H4 (cell line): Measurements from ENCODE around the gene WNT8B. TPM values are rescaled to one million over a fixed set of nuclear protein-coding genes. Genes with fewer than 3 reads are reported as not detected.
A peak's percentile ranks its signal among the peaks of the same experiment; 100 is the strongest.

ENCODE experiments used
- DNase-seq: peaks from one replicate; pipeline ENCODE4 v3.0.0-alpha.2; 2015; ENCODE audit warnings: low spot score
- total RNA-seq: library from RNA; depleted of rRNA; stranded (reverse); fragments of >200 nt; shearing (Covaris generic); gene quantifications from 2 replicates; pipeline ENCODE4 v1.2.3, GENCODE V29; 2014

The WNT8B gene
- total RNA-seq, 1 experiment from 2014 or later = not detected

DNA sequence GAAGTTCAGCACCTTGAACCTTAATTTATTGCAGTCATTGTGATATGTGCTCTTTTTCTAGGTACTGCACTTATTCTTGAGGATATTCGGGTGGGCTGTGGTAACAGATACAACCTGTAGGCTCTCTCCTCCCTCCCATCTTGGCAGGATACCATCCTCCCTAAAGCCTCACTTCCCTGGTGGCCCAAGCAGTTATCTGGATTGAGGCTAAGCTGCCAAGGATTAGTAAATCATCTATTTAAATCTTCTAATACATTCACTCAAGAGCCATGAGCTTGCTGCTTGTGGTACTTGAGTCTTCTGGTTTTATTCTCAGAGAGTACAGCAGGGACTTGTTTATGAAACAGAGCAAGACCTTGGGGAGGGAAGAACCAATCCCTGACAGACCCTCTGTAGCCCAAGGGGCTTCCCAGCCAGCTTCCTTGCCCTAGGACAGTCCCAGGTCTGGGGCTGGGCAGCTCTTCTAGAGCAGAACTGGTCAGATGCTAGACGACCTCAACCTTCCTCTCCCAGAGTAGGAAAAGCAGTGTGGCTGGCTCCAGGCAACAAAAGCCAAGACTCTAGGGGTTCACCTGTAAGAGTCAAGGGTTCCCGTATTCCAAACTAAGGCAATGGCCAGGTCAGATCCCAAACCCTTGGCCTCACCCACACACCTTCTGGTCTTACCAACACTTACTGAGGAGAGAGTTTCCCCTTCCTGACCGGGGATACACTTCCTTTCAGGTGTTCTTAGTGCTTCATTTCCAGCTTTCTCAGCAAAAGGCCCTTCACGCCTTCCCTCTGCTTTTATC is 21.3 kb downstream of the WNT8B start:
- no peak for DNase-seq

DNA sequence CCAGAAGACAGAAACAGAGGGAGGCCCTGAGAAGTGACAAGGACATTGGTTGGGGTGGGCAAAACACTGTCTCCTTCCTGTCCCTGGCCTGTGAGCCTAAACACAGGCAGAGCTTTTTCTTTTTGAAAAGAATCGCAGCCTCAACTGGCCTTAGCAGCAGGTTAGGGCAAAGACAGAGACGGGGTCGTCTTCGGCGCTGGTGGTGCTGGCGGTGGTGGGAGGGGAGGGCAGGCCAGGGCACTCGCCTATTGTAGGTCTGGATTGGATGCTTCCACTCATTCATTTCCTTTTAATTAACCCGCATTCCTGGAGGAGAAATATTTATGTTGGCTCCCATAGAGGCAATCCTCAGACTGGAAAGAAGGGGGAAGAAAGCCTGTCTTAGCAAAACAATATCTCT is 22.6 kb downstream of the WNT8B start:
- DNase-seq = no peak

DNA sequence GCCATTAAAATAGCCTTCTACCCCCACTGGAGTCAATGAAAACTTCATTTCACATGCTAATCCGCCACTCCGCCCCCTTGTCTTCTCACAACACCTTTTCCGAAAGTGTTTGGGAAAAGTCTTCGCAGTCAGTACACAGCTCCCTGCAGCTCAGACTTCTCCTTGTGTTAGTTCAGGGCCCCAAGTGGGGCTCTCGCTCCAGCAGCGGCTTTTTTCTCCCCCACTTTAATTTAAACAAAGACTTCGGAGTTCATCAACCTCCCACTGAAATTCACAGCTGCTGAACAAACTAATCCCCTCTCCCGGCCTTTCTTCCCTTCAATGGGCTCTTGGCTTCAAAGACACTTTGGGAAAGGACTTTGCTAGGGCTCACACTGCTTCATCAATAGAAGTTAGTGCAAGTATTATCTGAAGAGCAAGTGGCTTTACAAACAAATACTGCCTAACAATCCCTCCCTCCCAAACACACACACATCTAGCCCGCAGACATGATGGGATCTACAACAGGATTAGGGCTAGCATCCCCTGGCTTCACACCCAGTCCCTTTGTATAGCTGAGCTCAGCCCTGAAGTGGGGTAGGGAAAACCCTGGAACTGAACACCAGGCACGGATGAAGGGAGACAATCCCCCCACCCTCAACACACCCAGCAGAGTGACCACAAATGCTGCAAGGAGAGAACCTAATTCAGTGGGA is 23.1 kb downstream of the WNT8B start:
- DNase-seq = no peak

DNA sequence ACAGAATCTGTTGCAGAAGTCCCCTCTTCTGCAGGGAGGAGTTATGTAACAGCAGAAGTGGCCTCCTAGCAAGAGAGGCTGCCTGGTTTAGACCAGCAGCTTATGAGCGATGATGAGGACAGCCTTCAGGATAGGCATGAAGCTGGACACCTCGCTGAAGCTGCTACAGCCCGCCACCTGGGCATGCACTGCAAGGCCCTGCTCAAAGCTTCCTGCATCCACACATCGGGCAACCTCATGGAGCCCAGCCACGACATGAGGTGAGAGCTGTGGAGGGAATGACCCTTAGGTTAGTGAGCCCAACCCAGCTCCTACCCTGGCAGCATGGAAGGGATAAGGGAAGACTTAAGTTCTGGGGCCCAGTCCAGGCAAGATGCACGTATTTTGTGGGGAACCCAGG is 24.7 kb downstream of the WNT8B start:
- DNase-seq = no peak

DNA sequence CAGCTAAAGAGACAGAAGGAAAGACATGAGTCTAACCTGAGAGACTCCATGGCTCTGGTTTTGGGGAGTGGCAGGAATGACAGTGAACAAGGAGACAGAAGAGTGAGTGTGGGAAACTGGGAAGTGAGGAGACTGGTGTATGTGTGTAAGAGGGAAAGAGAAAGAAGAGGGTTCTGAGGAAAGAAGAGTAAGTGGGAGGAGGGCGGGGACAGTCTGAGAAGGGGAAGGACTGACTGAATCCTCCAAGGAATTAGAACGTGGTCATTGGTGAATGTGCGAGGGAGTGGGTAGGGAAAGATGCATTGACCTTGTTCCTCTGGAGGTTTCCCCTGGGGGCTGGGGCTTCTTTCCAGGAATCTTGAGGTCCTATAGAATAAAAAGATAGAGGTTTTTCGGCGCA is 26.6 kb downstream of the WNT8B start:
- DNase-seq = no peak

DNA sequence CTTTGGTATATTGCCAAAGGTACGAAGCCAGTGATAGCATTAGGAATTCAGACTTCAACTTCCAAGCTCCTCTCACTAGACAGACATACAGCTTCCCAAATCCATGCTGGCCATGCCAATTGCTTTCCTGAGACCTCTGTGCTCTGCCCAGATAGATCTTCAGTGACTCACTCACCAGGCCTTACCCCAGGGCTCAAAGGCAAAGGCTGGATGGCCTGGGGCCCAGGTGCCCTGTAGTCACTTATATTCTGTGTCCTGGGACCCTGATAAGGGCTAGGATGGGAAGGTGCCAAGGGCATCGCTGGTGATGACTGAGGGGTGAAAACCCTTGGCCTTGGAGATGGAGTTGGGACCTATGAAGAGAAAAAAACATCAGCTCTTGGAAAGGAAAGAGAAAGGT is 27.7 kb downstream of the WNT8B start:
- DNase-seq = no peak

DNA sequence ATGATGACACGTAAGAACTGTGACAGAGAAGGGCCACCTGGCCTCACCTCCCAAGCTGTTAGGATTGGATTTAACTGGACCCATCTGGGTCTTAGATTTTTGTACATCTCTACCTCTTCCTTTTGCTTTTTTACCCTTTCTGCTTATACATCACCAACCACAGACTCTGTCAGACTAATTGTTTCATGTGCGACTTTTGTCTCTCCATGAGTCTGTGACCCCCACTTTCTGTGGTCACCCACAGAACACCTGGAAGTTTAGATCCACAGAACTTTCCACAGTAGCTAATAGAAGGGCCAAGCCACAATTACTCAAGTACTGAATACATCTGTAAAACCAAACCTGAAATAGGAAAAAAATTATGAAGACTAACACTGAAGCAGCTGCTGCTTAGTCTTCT is 33.8 kb downstream of the WNT8B start:
- no peak for DNase-seq

DNA sequence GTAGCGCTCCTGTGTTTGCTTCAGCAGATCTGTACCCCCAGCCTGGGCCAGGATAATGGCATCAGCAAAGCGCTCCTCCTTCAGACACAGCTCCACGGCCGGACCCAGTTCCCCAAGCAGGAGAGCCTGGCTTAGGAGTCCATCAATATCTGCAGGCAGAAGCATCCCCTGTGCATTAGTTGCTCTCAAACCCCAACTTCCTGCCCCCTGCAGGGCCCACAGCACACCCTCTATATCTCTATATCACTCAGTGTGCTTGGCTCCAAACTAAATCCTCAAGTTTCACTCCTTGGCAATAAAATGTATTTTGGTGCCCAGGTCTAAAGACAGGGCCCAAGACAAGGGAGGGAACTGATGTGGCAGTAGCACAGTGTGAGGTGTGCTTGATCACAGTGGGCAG is 35.2 kb downstream of the WNT8B start:
- DNase-seq = no peak

DNA sequence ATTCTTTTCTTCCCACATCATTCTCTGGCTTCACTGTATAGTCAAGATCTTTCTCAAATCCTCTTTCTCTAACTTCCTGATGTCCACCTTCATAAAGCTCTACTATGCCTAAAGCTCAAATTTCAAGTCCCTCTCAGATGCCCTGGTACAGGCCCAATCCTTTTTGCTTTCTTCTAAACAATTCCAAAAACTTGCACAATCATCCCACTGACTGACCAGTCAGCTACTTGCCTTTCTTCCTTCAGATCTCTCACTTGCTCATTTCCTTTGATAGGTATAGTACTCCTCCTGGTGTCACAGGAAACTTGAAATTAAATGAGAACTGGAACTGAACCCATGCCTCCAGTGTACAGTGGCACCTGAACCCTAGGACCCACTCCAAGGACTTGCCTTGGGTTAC is 38.6 kb downstream of the WNT8B start:
- no peak for DNase-seq

DNA sequence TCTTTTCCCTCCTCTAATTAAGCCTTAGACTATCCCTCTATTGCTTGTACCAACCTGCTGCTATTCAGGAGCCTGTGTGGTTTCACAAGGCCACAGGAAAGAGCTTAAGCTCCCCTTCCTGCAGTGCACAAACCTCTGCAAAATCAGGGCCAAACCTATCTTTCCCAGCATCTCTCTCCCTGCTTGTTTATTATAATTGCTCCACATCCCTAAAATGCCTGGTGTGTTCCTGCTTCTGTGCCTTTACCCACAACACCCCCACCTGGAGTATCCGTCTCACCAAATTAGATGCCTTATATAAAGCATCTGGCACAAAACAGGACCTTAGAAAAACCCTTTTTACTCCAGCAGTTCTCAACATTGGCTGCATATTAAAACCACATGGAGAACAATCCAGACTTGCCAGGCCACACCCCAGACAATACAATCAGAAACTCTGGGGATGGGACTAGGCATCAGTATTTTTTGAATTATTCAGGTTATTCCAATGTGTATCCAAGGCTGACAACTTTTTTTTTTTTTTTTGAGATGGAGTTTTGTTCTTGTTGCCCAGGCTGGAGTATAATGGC is 40.2 kb downstream of the WNT8B start:
- no peak for DNase-seq

DNA sequence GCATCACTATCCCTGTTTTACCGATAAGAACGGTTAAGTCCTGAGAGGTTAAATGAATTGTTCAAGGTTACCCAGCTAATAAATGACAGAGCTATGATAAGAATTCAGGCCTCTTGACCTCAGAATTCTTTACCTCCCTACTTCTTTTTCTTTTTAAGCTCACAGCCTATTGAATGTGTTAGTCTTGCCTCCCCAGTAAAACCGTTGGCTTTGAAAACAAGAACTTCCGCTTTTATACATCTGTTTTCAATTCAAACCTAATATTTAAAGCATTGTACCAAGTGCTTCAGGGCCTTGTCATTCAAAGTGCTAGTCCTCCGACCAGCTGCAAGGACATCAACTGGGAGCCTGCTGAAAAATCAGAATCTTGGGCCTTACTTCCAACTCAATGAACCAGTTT is 41.3 kb downstream of the WNT8B start:
- no peak for DNase-seq

DNA sequence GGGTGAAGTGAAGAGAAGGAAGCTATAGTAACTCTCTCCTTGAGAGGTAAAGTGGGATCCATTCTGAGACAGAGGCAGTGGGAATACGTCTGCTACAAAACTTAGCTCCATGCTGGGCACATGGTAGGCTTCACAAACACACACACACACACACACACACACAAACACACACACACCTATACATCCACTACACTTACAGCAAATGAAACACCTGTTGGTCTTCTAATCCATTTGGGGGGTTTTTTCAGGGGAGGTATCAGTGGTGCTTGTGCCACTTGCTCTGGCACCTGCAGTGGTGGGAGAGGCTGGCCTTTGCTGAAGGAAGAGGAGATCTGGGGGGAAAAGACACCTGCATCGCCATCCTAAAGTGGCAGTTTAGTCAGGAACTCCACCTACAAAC is 42.4 kb downstream of the WNT8B start:
- no peak for DNase-seq

DNA sequence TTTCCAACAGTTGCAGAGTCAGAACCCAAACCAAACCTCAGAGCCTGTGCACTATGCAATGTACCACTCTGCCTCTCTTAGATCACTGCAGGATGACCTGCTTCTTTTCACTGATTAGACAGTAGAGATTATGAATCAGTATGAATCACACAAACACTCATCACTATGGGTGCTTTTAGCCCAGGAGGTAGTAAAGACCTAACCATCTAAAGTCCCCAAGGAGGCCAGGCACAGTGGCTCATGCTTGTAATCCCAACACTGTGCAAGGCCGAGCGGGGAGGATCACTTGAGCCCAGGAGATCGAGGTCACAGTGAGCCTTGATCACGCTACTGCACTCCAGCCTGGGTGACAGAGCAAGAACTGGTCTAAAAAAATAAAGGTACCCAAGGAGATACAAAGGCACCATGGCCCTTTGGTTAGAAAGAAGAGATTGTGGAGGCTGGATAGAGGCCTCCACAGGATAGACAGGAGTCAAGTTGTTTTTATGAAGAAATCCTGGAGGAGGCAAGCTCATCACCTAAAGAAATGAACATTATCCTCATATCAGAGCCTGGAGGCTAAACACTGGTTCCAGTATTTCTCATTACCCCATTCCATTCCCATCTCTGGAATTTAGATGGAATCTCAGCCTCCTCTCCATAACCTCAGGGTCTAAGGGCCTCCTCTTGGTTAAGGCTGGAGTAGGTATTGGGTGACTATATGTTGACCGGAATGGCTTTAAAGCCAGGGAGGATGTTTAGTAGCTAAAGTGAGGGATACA is 44.0 kb downstream of the WNT8B start:
- DNase-seq = no peak

DNA sequence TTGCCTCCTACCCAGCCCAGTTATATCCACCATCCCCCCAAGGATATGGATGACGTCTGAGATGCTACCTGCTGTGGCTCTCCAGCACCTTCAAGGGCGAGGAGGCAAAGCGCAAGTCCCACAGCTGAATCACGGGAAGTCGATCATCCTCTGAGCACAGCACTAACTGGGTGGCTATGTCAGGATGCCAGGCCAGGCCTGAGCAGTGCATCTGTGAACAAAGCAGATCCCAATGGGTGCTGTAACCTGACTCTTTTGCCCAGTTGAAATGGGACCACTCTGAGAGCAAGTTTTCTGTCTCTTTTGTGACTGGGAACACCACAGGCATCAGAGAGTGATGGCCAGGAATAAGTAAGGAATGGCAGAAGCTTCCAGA is 44.5 kb downstream of the WNT8B start:
- DNase-seq = no peak

DNA sequence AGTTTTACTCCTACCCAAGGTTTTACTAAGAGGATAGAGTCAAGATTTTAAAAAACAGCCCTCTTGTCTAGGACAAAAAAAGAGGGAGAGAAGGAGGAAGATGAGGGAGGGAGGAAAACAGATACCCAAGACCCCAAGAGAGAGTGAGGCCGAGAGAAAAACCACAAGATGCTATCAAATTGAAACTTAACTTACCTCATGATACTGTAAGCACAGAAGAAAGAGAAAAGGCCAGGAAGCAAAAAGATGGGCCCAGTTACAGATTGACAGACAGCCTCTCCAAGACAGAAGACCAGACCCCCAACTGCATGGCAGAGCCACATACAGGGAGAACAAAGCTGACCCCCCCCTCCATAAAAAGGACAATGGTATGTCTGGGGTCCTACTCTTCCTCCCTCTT is 45.5 kb downstream of the WNT8B start:
- DNase-seq = no peak

DNA sequence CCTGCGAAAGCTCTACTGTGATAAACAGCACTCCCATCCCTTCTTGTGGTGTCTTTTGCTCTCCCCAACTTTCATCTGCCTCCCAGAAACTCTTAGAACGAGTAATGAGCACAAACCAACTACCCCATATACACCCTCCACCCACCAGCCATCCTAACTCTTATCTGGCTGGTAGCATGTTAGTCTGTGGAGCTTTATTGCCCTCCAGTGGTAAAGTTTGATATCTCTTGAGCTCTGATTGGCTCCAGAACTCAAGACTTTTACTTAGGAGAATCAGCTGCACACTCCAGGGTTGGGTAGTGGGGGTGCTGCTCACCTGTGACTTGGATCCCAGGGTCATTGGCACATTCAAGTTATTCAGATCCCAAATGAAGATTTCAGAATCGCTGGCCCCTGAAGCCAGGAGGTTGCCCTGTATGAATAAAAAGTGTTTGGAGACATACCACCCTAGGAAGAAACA is 45.9 kb downstream of the WNT8B start:
- peak; percentile 40 for DNase-seq

DNA sequence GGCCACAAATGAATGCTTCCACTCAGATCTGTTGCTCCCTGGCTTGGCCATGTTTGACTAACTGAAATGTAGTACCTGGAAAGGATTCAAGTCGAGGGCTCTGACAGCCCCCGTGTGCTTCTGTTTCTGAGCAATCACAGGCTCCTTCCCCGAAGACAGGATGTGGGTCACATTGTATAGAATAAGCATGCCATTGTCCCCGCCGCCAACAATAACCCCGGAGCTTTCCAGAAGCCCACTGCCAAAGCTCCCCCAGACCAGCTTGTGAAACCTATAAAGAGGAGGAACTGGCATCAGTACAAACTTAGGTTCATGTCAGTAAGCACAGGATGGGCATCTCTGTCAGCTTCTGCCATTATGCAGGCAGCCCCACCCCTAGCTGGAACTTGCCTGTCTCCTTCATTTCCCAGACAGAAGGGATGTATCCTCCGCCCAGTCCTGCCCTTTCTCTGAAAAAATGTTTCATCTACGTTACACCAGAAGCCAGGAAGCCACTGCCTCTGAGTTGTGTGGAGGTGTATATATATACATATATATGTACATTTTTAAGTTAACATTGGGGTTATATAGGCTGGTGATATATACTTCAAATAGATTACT is 46.5 kb downstream of the WNT8B start:
- DNase-seq = no peak

DNA sequence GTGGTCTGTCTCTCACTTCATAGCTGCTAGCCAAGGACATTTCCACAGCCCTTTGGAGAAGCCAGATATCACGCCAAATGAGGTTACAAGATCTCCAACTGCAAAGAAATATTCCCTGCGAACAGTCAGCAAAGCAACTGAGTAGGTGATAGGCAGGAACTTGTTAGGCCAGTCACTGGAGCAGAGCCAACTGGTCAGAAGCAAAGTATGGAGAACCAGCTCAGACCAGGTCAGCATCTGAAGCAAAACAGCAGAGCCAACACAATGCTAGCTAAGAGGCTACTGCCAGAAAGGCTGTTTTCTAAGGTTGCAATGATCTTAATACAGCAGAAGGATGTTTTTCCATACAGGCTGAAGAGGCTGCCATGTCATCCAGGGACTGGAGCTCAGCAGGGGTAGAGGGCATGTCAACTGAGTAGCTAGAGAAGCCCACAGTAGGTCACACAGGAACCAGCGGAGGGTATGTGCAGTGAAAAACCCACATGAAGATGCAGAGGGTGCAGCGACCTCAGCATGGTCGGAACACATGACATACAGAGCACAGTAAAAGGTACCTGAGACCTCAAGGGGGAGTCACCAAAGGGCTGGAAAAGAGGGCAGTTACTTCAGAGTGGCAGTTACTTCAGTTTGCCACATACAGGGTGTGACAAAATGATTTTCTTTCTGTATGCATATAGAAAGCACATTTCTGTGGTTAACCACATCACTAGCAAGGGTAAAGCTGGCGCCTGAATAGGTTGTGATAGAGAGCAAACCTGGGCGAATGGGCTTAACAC is 47.9 kb downstream of the WNT8B start:
- no peak for DNase-seq

DNA sequence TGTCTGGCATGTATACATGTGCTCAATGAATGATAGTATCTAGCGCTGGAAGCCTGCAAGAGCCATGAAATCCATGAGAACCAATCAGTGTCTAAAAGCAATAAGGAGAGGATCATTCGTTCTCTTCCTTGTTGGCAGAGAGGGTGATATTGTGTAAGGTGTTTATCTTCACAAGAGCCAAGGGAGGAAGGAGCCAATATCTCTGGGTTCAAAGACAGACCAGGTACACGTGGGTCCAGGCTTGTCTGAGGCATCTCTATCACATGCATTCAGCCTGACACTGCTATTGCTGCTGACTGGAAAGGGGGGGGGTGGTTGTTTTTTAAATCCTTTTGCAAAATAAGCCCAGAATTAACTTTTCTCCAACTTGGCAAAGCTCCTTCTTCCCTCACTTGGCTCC is 52.8 kb downstream of the WNT8B start:
- DNase-seq = no peak

DNA sequence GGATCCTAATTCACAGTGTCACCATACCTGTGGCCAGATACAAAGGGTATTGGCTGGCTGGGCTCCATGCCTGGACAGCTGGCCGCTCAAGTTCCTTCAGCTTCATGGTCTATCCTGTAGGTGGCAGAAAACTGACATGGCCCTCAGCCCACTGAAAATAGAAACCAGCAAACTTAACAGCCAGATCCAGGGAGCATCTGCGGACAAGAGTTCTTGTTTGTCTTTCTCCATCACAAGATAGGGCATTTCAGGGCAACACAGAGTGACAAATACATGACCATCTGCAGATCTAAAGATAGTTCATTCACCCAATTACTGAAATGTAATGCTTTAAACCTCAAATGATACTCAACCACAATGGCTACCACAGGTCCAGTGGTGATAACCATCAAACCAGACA is 54.0 kb downstream of the WNT8B start:
- no peak for DNase-seq

DNA sequence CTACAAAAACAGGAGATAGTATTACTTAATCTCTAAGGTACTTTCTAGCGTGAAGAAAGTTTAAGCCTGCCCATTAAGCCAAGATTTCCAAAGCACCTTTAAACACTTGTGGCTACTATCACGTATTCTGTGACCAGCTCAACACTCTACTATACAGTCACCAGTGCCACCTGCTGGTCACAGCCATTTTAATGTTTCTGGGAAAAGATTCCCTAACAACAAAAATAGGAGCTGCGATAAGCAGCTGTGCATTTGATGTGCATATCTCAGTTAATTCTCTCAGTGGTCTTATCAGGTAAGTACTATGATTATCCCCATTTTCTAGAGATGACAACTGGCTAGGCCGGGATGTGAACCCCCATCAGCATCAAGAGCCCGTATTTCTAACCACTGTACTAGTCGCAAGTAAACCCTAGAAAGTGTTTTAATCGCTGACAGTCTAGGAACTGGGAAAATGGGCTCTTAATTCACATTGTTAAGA is 56.0 kb downstream of the WNT8B start:
- DNase-seq = peak; percentile 52
